HK-2 (cell line): ENCODE data around the gene ZIC4.

Source experiments
- DNase-seq: peaks from one replicate; pipeline ENCODE4 v3.0.0-alpha.2; 2018; ENCODE audit not compliant: unreplicated experiment

Gene ZIC4

GRCh38 chr3:147355753-147356090 lies 50.6 kb downstream of the ZIC4 start:
- no peak for DNase-seq

DNA sequence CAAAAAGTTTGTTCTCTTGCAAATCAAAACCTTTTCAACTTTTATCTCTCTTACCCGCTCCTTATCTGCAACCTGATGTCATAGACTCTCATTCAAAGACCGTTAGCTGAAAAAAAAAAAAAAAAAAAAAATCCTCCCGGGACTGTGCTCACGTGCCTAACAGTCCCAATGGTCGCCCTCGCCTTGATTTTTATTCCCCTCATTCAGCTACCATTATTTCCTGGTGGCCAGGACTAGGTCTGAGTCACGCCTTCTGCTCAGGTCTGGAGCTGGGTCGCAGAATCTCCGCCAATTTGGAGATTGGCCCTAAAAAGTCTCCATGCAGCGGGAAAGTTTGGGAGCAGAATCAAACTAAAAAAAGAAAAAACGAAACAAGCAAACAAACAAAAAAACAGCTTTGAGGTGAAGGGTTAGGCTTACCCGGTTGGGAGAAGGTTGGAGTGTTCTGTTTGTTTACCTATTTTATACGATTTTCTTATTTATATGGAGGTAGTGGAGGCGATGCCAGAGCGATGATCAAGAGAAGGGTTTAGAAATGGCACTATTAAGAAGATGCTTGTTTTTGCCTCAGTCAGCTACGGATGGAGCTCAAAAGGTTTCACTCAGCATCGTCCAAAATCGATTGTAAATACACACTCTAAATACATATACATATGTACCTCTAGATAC lies 51.1 kb downstream of the ZIC4 start:
- no peak for DNase-seq

DNA sequence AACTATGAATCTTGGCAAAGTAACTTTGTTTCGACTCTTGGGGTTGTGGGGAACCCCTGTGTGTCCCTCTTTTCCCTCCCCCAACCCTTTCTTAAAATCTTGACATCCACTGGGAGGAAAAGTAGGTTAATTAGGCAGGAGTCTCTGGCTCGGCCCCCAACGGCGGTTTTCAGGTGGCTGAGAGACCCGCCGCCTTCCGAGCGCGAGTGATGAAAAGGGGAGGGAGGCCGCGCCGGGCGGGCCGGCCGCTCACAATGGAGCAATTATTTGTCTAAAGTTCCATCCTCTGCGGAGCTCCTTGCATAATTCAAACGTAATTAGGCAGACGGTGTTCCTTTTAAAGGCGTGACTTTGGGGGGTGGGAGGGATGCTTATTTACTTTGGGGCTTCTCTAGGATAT lies 51.7 kb downstream of the ZIC4 start:
- DNase-seq, result no peak

DNA sequence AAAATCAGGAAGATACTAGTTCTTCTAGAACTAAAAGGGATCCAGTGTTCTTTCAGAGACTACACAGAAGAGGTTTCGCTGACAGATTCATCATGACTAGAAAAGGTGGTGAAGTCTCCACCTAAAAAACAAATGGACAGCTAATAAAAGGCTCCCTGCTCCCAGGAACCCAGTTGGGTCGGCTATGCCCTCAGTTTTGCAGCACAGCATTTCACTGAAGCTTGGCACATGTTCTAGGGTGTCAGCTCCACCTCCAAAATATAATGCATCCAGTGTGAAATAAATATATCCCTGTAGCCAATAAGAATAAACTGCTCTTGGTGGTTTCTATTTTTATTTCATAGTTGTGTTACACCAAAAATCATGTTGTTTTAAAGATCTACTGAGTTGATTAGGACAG lies 55.0 kb downstream of the ZIC4 start:
- DNase-seq, result no peak

DNA sequence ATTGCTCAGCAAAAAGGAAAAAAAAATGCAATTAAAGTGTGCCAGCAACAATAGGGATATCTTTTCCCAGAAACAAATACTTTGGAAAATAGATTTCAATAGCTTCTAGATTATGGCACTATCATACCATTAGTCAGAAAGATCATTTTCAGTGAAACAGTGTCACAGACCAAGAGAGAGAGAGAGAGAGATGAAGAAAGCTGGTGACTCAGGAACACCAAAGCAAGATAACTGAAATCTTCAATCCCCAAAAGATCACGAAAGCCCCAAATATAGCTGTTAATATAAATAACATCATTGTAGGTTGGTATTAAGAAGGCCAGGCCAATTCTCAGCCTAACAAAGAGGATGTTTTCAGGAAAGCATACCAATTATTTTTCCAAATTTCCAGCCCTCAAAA lies 57.4 kb downstream of the ZIC4 start:
- DNase-seq, result no peak

DNA sequence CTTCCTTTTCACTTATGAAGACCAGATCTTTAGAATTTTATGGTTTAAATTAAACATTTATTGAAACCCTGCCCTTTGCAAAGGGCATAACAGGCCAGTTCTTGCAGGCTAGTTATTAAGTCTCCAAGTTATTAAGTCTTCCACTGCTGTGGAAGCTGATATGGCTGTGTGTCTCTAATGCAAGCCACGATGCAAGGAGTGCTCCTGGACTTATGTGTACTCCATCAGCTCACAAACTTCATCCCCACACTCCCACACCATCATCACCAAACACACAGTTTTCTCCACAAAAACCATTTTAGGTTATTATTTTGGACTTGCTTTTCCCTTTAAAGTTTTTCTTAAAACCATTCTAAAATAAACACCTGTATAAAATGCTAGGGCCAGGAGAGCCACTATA lies 62.4 kb downstream of the ZIC4 start:
- no peak for DNase-seq

- no peak for DNase-seq
Measured at GRCh38 chr3:147341727-147342126, 64.6 kb downstream of the ZIC4 start.

- DNase-seq, result no peak
Measured at GRCh38 chr3:147336543-147337278, 69.6 kb downstream of the ZIC4 start.
